ENCODE measurements around the gene SNRNP25. TPM values are rescaled to one million over a fixed set of nuclear protein-coding genes. Genes with fewer than 3 reads are reported as not detected.
A peak's percentile ranks its signal among the peaks of the same experiment; 100 is the strongest.

Gene SNRNP25
- total RNA-seq, 8 experiments from 2014 or later: 14.1 to 50.6 (median 33.1) TPM

- 96 to 100% (median 98%) methylated on average over 3 to 10 of the region's 32 CpGs; no CpG with 5 or more reads in 7 of the 10 experiments for WGBS, 10 experiments
- H3K4me1 ChIP-seq (replicated peaks in 1 of 2): peaks cover 0 to 4% of the 10 kb centered on the region in 2 donors
- H3K4me3 ChIP-seq: no peak overlapping the region
- no peak overlapping the region for H3K27ac ChIP-seq
- in situ Hi-C loops (cut with MboI; ENCODE audit: low pct_unique_long_range_greater_than_20kb in 2 of 9, low sequenced_read_pairs in 9 of 9, unreplicated experiment in 9 of 9): no loop called here
- ATAC-seq (replicated peaks in 6 of 8): no peak
These were observed 8.3 kb downstream of the SNRNP25 start for GRCh38 chr16:61879-62281.

- in situ Hi-C loops (cut with MboI; ENCODE audit: low pct_unique_long_range_greater_than_20kb in 2 of 9, low sequenced_read_pairs in 9 of 9, unreplicated experiment in 9 of 9): no loop called here
- Histone ChIP-seq H3K27ac (no peak overlapping the region), H3K4me3 (no peak overlapping the region), H3K4me1 (replicated peaks in 1 of 2) (peaks cover under 1 to 4% of the 10 kb centered on the region in 2 donors)
- 80 to 92% (median 88%) methylated on average over 1 to 9 of the region's 34 CpGs; no CpG with 5 or more reads in 6 of the 10 experiments for WGBS, 10 experiments
- ATAC-seq (replicated peaks in 6 of 8): no peak
These were observed 8.8 kb downstream of the SNRNP25 start for GRCh38 chr16:62283-62967.

DNA sequence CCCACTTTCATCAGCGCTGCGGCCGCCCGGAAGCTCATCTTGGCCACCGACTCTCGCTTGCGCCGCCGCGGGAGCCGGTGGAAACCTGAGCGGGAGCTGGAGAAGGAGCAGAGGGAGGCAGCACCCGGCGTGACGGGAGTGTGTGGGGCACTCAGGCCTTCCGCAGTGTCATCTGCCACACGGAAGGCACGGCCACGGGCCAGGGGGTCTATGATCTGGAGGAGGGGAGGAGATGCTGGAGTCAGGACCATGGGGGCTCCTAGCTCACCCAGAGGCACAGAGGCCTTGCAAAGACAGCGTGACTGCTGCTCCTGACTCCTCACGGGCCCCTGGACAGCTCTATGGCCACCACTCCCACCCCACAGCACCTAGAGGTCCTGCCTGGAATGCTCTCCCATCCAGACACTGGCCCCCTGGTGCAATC is 9.4 kb downstream of the SNRNP25 start:
- WGBS, 10 experiments: 93 to 100% methylated on average over 1 to 8 of the region's 21 CpGs; no CpG with 5 or more reads in 8 of the 10 experiments
- Histone ChIP-seq H3K27ac (no peak overlapping the region), H3K4me1 (replicated peaks in 1 of 2) (peaks cover 6 to 10% of the 10 kb centered on the region in 2 donors), H3K4me3 (no peak overlapping the region)
- in situ Hi-C loops (cut with MboI; ENCODE audit: low pct_unique_long_range_greater_than_20kb in 2 of 9, low sequenced_read_pairs in 9 of 9, unreplicated experiment in 9 of 9): no loop called here
- no peak for ATAC-seq (replicated peaks in 6 of 8)

DNA sequence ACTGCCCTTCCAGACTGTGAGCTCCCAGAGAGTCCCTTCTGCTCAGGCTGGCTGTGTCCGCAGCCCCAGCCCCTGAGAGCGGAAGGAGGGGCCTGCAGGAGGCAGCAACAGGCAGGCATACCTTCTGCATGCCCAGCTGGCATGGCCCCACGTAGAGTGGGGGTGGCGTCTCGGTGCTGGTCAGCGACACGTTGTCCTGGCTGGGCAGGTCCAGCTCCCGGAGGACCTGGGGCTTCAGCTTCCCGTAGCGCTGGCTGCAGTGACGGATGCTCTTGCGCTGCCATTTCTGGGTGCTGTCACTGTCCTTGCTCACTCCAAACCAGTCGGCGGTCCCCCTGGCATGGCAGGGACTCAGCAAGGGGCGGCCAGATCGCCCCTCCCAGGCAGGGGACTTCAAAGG is 9.8 kb downstream of the SNRNP25 start:
- 100% methylated on average over 4 of the region's 16 CpGs; no CpG with 5 or more reads in 9 of the 10 experiments for WGBS, 10 experiments
- ATAC-seq (replicated peaks in 6 of 8): no peak
- H3K4me3 ChIP-seq: no peak overlapping the region
- peaks cover 11 to 15% of the 10 kb centered on the region in 2 donors for H3K4me1 ChIP-seq (replicated peaks in 1 of 2)
- in situ Hi-C loops (cut with MboI; ENCODE audit: low pct_unique_long_range_greater_than_20kb in 2 of 9, low sequenced_read_pairs in 9 of 9, unreplicated experiment in 9 of 9): no loop called here
- H3K27ac ChIP-seq: no peak overlapping the region

DNA sequence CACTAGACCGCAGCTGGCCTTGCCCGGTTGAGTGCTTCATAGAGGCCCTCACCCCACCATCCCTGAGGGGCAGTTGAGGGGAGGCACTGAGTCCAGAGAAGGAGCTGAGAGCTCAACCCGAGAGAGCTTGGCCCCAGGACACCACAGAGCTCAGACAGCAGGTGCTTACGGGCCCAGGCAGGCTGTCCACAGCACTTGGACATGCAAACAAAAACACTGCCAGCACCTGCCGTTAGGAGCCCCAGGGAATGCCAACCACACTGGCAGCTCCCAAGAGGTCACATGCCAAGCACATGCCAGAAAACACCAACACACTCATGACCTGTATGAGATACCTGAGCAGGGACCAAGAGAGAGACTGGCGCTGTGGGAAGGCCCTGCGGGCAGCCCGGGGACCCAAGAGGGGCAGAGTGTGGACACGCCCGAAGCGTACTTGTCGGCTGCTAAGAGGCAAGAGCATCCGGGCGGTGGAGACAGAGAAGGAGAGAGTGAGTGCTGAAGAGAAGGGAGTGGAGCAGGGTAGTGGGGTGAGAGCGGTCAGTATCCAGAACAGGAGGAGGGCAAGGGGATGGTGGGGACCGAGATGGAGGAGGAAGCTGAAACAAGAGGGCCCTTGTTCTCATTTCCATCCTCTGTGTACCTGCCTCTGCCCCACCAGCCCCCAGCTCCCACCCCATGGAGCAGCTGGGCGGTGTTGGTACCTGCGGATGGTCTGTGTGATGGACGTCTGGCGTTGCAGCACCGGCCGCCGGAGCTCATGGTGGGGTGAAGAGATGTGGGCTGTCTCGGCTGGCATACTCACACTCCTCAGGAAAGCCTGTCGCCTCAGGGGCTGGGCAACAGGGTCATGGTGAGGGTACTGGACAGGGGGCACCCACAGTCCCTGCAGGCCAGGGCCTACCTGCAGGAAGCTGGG is 10.6 kb downstream of the SNRNP25 start:
- WGBS, 10 experiments: 67 to 100% (median 86%) methylated on average over 1 to 10 of the region's 25 CpGs; no CpG with 5 or more reads in 4 of the 10 experiments
- ATAC-seq (replicated peaks in 6 of 8): no peak
- peaks cover 19 to 22% of the 10 kb centered on the region in 2 donors for H3K4me1 ChIP-seq (replicated peaks in 1 of 2)
- in situ Hi-C loops (cut with MboI; ENCODE audit: low pct_unique_long_range_greater_than_20kb in 2 of 9, low sequenced_read_pairs in 9 of 9, unreplicated experiment in 9 of 9): no loop called here
- no peak overlapping the region for H3K4me3 ChIP-seq
- H3K27ac ChIP-seq: no peak overlapping the region

DNA sequence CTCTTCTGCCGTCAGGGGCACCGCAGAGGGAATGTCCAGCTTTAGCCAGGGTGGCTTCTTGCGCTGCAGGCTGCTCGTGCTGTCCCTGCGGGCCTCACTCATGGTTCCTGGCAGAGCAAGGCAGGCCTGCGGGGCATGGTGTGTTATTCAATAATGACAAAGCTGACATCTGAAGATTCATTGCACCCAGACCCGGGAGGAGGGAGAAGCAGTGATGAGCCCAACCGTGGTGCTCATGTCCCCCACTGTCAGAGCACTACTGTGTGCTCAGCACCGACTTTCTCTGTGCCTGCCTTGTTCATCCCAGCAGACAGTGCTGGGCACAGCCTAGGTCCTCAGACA is 11.3 kb downstream of the SNRNP25 start:
- peaks cover 25 to 29% of the 10 kb centered on the region in 2 donors for H3K4me1 ChIP-seq (replicated peaks in 1 of 2)
- no peak overlapping the region for H3K4me3 ChIP-seq
- no peak overlapping the region for H3K27ac ChIP-seq
- no peak for ATAC-seq (replicated peaks in 6 of 8)
- in situ Hi-C loops (cut with MboI; ENCODE audit: low pct_unique_long_range_greater_than_20kb in 2 of 9, low sequenced_read_pairs in 9 of 9, unreplicated experiment in 9 of 9): no loop called here
- WGBS, 10 experiments: 12 to 100% (median 63%) methylated on average over 1 to 7 of the region's 9 CpGs; no CpG with 5 or more reads in 6 of the 10 experiments

DNA sequence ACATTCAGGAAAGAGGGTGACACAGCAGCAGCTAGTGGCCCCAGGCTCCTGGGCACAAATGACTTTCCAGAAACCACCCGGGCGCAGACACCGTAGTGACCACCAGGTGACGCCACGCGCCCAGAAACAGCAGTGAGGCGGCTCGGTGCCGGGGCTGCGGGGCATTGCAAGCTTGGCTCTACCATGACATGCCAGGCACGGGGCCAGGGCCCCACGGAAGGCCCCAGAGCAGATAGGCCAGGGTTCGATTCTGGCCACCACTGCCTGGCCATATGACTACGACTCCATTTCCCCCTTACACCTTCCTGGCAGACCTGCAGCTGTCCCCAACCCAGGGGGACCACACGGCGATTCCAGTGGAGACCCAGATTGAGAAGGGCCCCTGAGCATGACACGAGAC is 12.1 kb downstream of the SNRNP25 start:
- Histone ChIP-seq H3K4me3 (no peak overlapping the region), H3K27ac (no peak overlapping the region), H3K4me1 (replicated peaks in 1 of 2) (peaks cover 25 to 34% of the 10 kb centered on the region in 2 donors)
- 9 to 100% (median 75%) methylated on average over 2 to 6 of the region's 17 CpGs; no CpG with 5 or more reads in 7 of the 10 experiments for WGBS, 10 experiments
- peak; percentile 46 to 90 (median 62) for ATAC-seq (replicated peaks in 6 of 8)
- in situ Hi-C loops (cut with MboI; ENCODE audit: low pct_unique_long_range_greater_than_20kb in 2 of 9, low sequenced_read_pairs in 9 of 9, unreplicated experiment in 9 of 9): no loop called here

GRCh38 chr16:66309-67182 is 12.9 kb downstream of the SNRNP25 start:
- no peak overlapping the region for H3K27ac ChIP-seq
- H3K4me1 ChIP-seq (replicated peaks in 1 of 2): peaks cover 29 to 42% of the 10 kb centered on the region in 2 donors
- in situ Hi-C loops (cut with MboI; ENCODE audit: low pct_unique_long_range_greater_than_20kb in 2 of 9, low sequenced_read_pairs in 9 of 9, unreplicated experiment in 9 of 9): no loop called here
- WGBS, 10 experiments: 20 to 100% (median 86%) methylated on average over 1 to 3 of the region's 13 CpGs; no CpG with 5 or more reads in 4 of the 10 experiments
- H3K4me3 ChIP-seq: no peak overlapping the region
- no peak for ATAC-seq (replicated peaks in 6 of 8)

DNA sequence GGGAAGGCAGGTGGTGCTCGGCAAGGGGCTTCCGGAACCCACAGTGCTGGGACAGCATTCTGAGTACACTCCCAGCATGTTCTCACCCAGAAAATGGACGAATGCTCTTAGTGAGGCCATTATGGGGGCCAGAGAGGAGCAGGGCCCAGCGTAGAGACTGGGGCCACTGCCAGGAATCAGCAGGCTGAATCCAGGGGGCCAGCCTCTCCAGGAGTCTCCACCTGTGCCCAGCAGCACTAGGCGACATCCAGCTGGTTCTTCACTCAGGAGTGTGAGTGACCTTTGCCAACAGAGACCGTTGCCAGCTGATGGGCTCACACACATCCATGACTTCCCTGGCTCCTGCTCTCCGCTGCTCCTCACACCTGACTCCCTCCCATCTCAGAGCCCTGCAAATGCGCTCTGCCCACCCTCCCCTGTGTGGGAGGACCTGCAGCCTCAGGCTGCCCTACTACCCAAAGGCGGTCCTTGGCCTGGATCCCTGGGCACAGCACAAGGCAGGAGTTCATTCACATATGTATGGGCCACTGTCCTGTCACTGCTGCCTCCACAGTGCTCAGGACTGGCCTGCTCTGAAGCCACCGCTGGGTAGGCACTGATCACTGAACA is 13.7 kb downstream of the SNRNP25 start:
- 79 to 100% (median 85%) methylated on average over 1 to 6 of the region's 10 CpGs; no CpG with 5 or more reads in 4 of the 10 experiments for WGBS, 10 experiments
- peak in 1 of 8 experiments; percentile 7 for ATAC-seq (replicated peaks in 6 of 8)
- Histone ChIP-seq H3K27ac (no peak overlapping the region), H3K4me1 (replicated peaks in 1 of 2) (peaks cover 34 to 42% of the 10 kb centered on the region in 2 donors), H3K4me3 (no peak overlapping the region)
- in situ Hi-C loops (cut with MboI; ENCODE audit: low pct_unique_long_range_greater_than_20kb in 2 of 9, low sequenced_read_pairs in 9 of 9, unreplicated experiment in 9 of 9): no loop called here

DNA sequence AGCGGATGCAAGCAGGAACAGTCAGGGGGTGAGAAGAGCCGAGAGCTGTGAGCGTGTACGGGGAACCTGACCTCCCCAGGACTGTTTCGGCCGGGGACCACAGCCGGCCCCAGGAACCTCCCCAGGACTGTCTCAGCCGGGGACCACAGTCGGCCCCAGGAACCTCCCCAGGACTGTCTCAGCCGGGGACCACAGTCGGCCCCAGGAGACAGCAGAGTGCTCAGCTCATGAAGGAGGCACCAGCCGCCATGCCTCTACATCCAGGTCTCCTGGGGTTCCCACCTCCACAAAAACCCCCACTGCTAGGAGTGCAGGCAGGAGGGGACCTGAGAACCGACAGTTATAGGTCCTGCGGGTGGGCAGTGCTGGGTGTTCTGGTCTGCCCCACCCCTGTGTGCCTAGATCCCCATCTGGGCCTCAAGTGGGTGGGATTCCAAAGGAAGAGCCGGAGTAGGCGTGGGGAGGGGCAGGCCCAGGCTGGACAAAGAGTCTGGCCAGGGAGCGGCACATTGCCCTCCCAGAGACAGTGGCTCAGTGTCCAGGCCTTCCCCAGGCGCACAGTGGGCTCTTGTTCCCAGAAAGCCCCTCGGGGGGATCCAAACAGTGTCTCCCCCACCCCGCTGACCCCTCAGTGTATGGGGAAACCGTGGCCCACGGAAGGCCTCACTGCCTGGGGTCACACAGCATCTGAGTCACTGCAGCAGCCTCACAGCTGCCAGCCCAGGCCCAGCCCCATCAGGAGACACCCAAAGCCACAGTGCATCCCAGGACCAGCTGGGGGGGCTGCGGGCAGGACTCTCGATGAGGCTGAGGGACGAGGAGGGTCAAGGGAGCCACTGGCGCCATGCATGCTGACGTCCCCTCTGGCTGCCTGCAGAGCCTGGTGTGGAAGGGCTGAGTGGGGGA is 14.5 kb downstream of the SNRNP25 start:
- Histone ChIP-seq H3K4me1 (replicated peaks in 1 of 2) (peaks cover 38 to 48% of the 10 kb centered on the region in 2 donors), H3K4me3 (no peak overlapping the region), H3K27ac (no peak overlapping the region)
- peak in 7 of 8 experiments; percentile 2 to 25 (median 11) for ATAC-seq (replicated peaks in 6 of 8)
- 20 to 75% (median 47%) methylated on average over 1 to 11 of the region's 27 CpGs; no CpG with 5 or more reads in 5 of the 10 experiments for WGBS, 10 experiments
- in situ Hi-C loops (cut with MboI; ENCODE audit: low pct_unique_long_range_greater_than_20kb in 2 of 9, low sequenced_read_pairs in 9 of 9, unreplicated experiment in 9 of 9): no loop called here

- Histone ChIP-seq H3K4me1 (replicated peaks in 1 of 2) (peaks cover 47 to 58% of the 10 kb centered on the region in 2 donors), H3K27ac (peak overlapping the region in 1 of 2 donors; percentile 45), H3K4me3 (no peak overlapping the region)
- in situ Hi-C loops (cut with MboI; ENCODE audit: low pct_unique_long_range_greater_than_20kb in 2 of 9, low sequenced_read_pairs in 9 of 9, unreplicated experiment in 9 of 9): no loop called here
- whole genome bisulfite sequencing, 10 experiments: 0 to 81% (median 81%) methylated on average over 2 to 5 of the region's 8 CpGs; no CpG with 5 or more reads in 7 of the 10 experiments
- ATAC-seq (replicated peaks in 6 of 8): no peak
These were observed 15.6 kb downstream of the SNRNP25 start for GRCh38 chr16:69181-69580.
